GM11168 (cell line): Measurements from ENCODE around the gene ATAD3C.
"Not testable (repeated sequence)": the region's sequence is repeated elsewhere in the genome, so short reads cannot be mapped to it uniquely, and the experiment has no call there.

Source experiments
- in situ Hi-C: fragments of 300-500 bp; cut with MboI; formaldehyde crosslinking; loops from one replicate; pipeline ENCODE4 v1.12.0; 2022; ENCODE audit warnings: low sequenced_read_pairs; ENCODE audit not compliant: unreplicated experiment

Gene ATAD3C

GRCh38 chr1:1468196-1468985 lies 18.9 kb downstream of the ATAD3C start:
- in situ Hi-C loops = not testable (repeated sequence)

DNA sequence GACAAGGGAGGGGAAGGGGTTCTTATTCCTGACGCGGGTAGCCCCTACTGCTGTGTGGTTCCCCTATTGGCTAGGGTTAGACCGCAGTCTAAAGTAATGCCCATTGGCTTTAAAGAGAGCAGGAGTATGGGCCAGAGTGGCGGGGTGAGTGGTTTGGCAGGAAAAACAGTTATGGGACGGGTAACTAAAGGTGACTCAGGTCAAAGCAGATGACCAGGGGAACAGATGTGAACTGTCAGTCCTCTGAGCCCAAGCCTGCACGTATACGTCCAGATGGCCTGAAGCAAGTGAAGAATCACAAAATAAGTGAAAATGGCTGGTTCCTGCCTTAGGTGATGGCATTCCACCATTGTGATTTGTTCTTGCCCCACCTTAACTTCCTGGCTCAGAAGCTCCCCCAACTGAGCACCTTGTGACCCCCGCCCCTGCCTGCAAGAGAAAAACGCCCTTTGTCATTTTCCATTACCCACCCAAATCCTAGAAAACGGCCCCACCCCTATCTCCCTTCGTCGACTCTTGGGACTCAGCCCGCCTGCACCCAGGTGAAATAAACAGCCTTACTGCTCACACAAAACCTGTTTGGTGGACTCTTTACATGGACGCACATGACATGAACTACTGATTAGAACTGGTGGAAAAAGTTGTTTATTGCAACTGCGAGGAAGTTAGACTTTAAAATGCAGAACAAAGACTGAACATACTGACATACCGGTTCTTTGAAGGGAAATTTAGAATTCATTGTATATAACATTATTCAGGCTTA lies 21.3 kb downstream of the ATAD3C start:
- in situ Hi-C loops = no loop called here

GRCh38 chr1:1471389-1472052 lies 22.0 kb downstream of the ATAD3C start, which contains the start of gene ATAD3B:
Gene ATAD3B (plus strand): TSS chr1:1471765. CDS start chr1:1471885, 120 bp downstream.
- in situ Hi-C loops = no loop called here

- in situ Hi-C loops = not testable (repeated sequence)
Measured at GRCh38 chr1:1472053-1472876, 22.8 kb downstream of the ATAD3C start.

DNA sequence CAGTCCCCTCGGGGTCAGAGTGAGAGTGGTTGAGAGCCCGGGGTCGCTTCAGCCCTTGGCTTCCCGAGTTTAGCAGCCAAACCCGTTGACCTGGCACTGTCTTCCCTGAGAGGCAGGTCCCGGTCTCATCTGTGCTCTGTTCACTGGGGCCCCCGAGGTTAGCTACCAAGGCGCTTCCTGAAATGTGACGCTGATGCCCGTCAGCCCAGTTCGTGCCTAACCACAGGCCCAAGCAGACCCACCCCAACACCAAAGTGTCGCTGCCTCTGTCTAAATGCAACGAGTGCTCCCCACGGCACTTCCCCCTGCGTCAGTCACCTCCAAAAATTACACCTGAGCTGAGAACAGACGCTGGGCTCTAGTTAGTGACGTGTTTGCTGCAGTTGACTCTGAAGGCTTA lies 26.5 kb downstream of the ATAD3C start:
- in situ Hi-C loops = loop anchor here (5.0 kb wide), 1 partner anchor 41 kb away; no protein-coding TSS in a partner anchor

GRCh38 chr1:1477206-1477605 lies 27.7 kb downstream of the ATAD3C start:
- in situ Hi-C loops = loop anchor here (5.0 kb wide), 1 partner anchor 40 kb away; no protein-coding TSS in a partner anchor

GRCh38 chr1:1479547-1480487 lies 30.3 kb downstream of the ATAD3C start:
- in situ Hi-C loops = loop anchor here (5.0 kb wide), 1 partner anchor 37 kb away; no protein-coding TSS in a partner anchor

DNA sequence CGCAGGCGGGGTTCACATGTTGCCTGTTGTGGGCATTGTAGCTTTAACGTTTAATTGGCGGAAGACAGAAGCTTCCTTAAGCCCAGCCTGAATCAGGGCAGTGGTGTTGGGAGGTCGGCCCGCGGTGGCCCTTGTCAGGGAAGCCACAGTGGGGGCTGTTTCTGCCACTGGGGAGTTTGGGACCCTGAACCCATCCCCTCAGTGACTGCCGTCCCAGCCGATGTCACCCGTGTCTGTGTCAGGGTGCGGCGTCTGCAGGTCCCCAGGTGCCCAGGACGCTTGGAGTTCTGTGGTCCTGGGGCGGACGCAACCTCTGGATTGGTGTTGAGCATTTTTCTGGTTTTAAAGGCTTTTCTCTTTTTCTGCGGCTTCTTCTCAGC lies 31.0 kb downstream of the ATAD3C start:
- in situ Hi-C loops = not testable (repeated sequence)

DNA sequence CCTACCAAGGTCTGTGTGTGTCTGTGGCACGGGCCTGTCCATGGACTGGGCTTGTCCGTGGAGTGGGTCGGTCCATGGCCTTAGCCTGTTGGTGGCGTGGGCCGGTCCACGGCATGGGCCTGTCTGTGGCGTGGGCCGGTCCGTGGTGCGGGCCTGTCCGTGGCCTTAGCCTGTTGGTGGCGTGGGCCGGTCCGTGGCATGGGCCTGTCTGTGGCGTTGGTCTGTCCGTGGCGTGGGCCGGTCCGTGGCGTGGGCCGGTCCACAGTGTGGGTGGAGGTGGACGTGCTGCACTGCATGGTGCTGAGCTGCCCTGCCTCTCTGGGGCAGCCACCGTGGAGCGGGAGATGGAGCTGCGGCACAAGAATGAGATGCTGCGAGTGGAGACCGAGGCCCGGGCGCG lies 32.3 kb downstream of the ATAD3C start:
- in situ Hi-C loops = not testable (repeated sequence)

GRCh38 chr1:1482856-1483255 lies 33.4 kb downstream of the ATAD3C start:
- in situ Hi-C loops = no loop called here

DNA sequence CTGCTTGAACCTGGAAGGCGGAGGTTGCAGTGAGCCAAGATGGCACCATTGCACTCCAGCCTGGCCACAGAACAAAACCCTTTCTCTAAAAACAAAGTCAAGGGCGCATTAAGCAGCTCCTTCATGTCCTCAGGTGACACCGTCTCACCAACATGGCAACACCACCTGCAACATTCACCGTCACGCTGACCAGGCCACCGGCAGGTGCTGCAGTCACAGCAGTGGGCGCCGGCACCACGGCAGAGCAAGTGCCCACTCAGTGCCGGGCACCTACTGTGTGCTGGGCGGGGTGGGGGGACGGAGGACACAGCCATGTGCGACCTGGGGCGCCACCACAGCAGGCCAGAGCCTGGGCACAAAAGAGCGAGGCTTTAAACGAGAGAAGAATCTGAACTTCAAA lies 34.2 kb downstream of the ATAD3C start:
- in situ Hi-C loops = no loop called here

- in situ Hi-C loops = not testable (repeated sequence)
Measured at GRCh38 chr1:1484976-1485750, 35.7 kb downstream of the ATAD3C start.

DNA sequence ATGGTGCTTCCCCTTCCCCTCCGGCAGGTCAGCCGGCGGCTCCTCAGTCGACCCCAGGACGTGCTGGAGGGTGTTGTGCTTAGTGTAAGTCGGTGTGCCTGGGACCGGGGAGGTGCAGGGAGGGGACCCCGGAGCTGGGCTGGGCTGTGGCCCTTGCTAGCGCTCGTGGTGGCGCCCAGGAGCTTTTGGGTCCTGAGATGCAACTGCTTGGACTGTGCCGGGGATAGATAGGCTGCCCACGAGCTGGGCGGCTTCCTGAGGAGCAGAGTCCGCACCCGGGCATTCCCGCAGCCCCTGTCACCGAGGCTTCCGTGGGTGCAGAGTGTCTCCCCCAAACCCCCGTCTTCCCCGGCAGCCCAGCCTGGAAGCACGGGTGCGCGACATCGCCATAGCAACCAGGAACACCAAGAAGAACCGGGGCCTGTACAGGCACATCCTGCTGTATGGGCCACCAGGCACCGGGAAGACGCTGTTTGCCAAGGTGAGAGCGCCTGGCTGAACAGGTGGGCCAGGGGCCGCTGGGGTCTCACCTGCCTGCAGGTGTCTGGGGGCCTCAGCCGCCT lies 36.3 kb downstream of the ATAD3C start:
- in situ Hi-C loops = not testable (repeated sequence)

- in situ Hi-C loops = no loop called here
Measured at GRCh38 chr1:1487701-1488100, 38.2 kb downstream of the ATAD3C start.

DNA sequence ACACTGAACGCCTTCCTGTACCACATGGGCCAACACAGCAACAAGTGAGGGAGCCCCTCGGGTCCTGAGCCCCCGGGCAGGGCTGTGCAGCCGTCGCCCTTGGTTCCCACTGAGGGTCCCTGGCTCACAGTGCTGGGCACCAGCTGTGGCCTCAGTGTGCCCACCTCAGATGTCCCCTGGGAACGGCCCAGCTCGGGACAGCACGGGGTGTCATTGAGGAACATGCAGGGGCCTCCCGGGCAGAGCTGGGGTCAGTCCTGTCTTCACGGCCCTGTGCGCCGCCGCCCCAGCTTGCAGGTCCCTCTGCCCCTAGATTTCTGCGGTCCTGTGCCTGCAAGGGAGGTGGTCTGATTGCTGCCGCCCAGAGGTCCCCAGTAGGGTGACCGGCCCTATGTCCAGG lies 39.7 kb downstream of the ATAD3C start:
- in situ Hi-C loops = no loop called here

DNA sequence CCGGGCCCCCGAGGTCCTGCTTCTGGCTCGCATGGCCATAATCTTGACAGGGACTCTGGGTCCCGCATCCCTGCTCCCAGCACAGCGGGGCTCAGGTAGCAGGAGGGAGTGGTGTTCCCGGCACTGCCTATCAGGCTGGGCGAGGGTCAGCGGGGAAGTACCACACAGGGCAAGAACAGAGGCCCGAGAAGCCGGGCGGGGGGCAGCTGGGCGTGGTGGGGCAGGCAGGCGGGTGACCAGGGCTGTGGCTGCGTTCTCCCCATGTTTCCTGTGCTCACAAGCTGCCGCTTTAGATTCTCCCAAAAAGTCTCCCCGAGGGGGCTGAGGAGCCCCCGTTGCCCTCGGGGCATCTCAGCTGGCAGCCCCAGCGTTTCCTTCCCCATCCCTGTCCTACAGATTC lies 40.4 kb downstream of the ATAD3C start:
- in situ Hi-C loops = no loop called here

- in situ Hi-C loops = no loop called here
Measured at GRCh38 chr1:1490633-1491230, 41.2 kb downstream of the ATAD3C start.
